ENCODE results near the gene RIC1.
"Not testable (repeated sequence)": the region's sequence is repeated elsewhere in the genome, so short reads cannot be mapped to it uniquely, and the experiment has no call there.

The RIC1 gene

GRCh38 chr9:5790923-5791322, 162.0 kb downstream of the RIC1 start:
- no peak for DNase-seq (ENCODE audit: low spot score)

DNA sequence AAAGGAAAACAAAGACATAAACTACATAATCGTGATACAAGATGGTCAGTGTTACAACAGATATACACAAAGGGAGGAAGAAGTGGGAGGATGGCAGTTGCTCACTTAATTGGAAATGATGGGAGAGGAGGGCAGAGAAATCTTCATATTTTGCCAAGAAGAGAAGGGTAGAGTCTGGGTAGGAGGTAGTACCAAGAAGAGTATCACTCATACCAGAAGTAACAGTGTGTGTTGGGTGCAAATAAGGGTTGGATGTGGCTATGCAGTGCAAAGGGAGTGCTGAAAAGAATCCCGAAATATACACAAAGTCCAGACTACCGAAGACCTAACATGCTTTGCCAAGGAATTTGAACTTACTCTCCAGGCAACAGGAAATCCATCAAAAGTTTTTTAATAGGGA, 163.0 kb downstream of the RIC1 start:
- no peak for DNase-seq (ENCODE audit: low spot score)

- DNase-seq (ENCODE audit: low spot score), result no peak
These were observed 164.9 kb downstream of the RIC1 start for GRCh38 chr9:5793812-5794211.

GRCh38 chr9:5796298-5796697, 167.4 kb downstream of the RIC1 start:
- DNase-seq (ENCODE audit: low spot score), result no peak

DNA sequence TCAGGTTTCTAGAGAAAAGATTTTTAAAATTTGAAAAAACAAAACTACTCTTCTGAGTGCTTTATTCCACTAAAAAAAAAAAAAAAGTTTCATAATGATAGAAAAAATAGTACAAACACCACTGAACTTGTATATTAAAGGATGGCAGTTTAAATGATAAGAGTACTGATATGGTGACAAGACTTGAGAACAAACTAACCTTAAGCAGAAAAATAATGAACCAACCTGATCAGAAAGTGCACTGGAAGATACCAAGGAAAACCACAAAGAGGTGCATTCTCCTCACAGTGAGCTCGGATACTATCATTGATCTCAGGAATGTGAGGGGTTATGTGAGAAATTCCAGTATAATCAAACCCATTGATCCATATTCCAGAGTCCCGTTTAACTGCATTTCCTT, 169.7 kb downstream of the RIC1 start:
- no peak for DNase-seq (ENCODE audit: low spot score)

DNA sequence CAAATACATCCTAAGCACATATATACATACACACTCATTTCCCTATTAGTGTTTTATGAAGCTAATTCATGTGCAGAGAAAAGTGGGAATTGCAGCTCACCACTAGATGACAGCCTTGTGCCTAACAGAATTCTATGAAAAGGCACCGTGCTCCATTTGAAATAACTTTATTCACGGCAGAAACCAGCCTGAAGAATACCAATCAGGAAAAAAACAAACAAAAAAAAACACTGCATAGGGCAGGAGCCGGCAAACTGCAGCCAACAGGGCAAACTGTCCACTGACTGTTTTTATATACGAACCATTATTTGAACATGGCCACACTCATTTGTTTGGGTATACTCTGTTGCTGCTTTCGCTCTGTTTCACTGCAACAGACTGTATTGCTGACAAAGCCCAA, 170.4 kb downstream of the RIC1 start:
- peak; percentile 50 for DNase-seq (ENCODE audit: low spot score)

GRCh38 chr9:5800378-5800777, 171.5 kb downstream of the RIC1 start:
- not testable (repeated sequence) for DNase-seq (ENCODE audit: low spot score)

DNA sequence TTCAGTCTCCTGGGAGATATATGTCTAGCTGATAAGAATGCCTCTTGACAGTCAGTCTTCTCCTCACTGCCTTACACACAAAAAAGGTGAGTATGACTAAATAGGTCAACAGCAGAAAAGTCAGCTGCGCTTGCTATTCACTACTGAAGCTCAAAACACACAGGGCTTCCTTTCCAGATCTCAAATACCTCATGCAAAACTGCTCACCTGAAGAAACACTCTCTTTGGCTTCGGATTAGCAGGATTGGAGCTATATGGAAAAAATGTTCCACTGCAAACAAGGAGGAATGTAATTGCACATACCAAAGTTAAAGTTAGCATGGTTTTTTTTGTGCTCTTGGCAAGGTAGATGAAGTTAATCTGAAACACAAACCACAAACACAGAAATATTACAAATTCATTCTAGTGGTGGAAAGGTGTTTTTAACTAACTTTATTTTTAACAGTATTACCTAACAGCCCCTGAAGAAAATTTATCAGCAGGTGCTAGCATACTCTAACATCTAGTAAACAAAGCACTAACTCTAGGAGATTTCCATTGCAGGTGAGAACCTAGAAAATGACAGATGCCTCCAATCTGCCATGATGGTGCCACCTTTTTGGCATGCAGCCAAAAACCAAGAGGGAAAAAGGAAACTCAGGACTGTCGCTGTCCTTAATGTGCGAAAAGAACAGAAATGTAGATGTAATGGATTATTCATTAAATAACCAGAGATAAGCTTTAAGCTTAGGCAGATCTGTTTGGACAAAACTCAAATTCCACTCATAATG, 172.2 kb downstream of the RIC1 start:
- DNase-seq (ENCODE audit: low spot score), result no peak

GRCh38 chr9:5801739-5802113, 172.8 kb downstream of the RIC1 start:
- DNase-seq (ENCODE audit: low spot score), result no peak

DNA sequence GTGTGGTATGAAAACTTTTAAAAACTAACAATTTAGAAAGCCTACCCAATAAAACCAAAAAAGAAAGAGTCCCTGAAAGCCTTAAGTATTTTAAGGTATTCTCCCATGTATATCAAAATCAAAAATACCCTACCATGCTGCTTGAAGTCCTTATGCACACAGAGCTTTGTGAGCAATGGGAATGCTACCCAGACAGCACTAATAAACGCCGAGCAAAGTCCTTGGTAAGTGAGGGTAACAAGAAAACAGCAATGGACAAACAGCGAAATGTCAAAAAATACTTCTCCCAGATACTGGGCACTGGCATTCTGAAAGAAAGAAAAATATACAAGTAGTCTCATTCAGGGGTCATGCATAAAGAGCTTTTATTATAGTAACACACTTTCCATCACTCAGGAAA, 176.6 kb downstream of the RIC1 start:
- no peak for DNase-seq (ENCODE audit: low spot score)

DNA sequence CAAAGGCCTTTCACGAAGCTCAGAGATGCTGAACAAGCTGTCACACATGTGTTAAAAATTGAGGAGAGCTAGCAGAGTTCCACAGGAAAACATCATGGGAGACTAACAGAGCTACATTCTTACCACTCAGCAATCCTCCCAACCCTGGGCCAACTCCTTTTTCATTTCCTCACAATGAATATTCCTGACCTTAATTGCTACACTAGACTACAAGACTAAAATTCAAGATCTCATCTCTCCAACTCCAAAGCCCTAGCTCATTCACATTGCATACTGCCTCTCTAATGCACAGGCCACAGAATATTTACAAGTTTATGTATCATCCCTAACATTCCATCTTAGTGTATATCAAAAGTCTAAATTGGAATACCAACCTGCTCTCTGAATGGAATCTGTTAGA, 182.8 kb downstream of the RIC1 start:
- DNase-seq (ENCODE audit: low spot score), result no peak

- DNase-seq (ENCODE audit: low spot score), result no peak
These were observed 184.9 kb downstream of the RIC1 start for GRCh38 chr9:5813824-5814223.

DNA sequence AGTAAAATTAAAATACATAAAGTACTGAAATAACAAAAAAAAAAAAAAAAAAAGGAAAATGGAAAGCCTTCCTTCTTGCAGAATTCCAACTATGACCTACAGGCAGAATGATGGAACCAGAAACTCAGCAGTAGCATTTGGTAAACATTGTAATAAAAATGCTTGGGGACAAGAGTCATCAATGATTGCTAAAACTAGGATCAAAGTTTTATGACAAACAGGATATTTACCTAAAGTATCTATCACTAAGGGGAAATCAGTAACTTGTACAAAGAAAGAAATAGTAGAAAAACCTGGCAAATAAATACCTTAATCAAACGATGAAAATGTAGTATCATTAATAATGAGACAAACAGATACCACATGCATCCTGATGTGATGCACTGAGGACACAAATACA, 186.6 kb downstream of the RIC1 start:
- no peak for DNase-seq (ENCODE audit: low spot score)

- DNase-seq (ENCODE audit: low spot score), result peak; percentile 31
These were observed 189.0 kb downstream of the RIC1 start for GRCh38 chr9:5817862-5818261.

- no peak for DNase-seq (ENCODE audit: low spot score)
These were observed 189.7 kb downstream of the RIC1 start for GRCh38 chr9:5818424-5819142.

- DNase-seq (ENCODE audit: low spot score), result no peak
These were observed 190.3 kb downstream of the RIC1 start for GRCh38 chr9:5819174-5819573.

- no peak for DNase-seq (ENCODE audit: low spot score)
These were observed 191.5 kb downstream of the RIC1 start for GRCh38 chr9:5820425-5820824.

DNA sequence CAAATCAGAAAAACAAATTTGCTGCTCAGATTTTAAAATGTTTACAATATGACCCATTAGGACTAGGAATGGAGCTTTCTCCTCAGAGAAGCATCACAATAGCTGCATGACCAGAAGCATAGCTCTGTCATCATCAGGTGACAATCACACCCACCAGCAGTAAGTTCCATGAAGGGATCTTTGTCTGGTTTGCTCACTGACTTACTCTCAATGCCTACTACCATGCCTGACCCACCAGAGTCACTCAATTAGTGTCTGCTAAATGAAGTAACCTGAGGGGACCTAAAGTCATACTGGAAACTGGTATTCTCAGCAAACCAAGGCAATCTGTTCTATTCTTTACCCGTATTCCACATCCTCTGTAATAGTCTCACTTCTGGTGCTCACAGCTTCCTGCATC, 196.3 kb downstream of the RIC1 start:
- no peak for DNase-seq (ENCODE audit: low spot score)
